DMS53 (cell line): Measurements from ENCODE around the gene ARHGAP15.

Experiments
- DNase-seq: peaks from one replicate; lab custom pipeline; 2025; lab: John Stamatoyannopoulos, UW

The ARHGAP15 gene

DNA sequence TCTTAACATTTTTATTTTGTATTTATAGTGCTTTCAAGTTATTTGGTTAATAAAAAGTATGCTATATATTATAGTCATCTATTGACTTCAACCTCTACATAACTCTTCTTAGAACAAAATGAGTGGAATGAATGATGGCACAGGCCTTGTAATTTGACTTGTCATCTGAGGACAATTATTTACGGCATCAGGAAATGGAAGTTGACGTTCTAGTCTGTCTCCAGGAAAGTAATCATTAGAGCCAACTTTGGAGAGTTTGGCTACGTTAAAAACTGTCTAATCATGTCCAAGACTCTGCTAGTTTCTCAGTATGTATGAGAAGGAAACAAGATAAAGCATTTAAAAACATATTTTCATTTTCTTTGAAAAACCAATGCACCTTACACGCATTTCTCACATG, 353.6 kb downstream of the ARHGAP15 start:
- no peak for DNase-seq

DNA sequence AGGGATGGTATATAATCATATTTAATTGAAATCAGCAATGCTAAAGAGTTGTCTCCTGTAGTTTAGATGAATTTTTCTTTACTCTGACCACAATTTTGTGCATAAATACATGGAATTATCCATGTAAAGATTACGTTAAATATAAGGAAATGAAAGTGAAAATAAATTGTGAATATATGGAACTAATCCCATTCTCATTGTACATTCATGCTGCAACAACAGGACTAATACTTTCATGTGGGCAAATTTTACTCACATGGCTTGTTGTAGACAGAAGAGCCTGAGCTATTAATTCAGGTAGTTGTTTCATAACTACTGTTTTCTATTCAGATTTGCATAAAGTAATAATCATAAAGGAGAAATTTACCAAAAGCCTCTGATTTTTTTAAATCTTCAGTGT, 357.8 kb downstream of the ARHGAP15 start:
- no peak for DNase-seq

DNA sequence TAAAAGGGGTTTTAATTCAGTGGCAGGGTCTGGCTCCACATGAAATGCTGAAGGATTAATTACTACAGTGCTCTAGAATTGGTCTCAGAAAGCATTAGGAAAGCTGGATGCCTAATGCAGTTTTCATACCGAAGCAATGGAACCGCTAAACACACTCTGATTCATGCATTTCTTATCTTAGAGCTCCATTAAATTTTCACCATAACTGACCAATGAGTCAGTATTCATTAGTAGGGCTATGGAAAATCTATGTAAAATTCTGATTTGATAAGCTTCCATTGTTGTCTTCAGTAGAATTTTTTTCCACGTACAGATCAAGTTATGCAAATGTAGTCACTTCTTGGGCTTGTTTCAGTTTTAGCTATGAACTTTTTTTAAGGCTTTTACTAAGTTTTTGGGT, 359.9 kb downstream of the ARHGAP15 start:
- DNase-seq: no peak

DNA sequence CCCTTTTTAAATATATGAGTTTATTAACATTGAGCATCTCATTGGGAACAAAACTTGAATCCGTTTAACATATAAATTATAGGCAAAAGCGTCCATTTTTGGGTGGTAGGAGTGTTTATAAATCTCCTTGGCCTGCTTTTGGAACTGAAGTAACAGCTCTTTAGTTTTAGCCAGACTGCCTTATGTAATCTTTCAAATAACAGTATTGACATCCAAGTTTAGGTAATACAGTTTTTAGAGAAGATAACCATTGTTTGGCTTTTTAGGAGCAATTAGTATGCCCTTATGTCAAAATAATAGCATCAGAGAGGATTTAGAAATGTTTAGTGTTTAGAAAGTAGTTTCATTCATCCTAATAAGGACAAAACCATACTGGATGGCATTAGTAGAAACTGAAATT, 361.9 kb downstream of the ARHGAP15 start:
- DNase-seq: no peak

GRCh38 chr2:143493339-143493738, 364.1 kb downstream of the ARHGAP15 start:
- no peak for DNase-seq

DNA sequence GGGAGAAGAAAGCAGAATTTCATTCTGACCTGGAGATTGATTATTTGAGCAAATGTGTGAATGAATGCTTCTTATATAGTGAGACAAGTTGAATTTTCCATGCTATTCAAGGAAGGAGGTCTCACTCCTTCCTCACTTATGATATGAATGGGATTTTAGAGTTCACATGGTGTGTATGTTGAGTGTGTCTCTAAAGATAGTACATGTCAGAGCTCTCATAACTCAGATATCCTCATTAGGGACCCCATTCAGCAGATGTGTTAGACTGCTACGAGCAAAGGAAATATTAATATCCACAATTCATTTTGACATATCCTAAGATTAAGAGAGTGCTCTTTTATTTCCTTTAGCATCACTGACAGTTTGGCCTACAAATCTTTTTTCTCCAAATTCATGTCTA, 368.5 kb downstream of the ARHGAP15 start:
- no peak for DNase-seq

DNA sequence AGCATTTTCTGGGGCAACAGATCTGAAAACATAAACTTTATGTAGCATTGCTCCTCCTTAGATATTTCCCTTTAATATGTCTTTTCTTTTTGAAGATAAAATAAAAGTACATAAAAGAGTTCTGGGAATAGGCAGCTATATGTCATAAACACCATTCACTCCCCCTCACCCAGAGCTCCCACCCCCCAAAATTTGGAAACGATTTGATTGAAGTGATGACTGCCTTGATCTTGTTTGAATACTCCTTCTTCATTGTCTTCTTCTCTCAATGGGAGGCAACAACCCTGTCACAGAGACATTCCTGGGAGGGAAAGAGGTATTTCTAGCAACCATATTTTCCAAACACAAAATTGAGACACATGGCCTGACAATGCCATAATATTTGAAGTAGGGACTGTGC, 369.3 kb downstream of the ARHGAP15 start:
- no peak for DNase-seq

DNA sequence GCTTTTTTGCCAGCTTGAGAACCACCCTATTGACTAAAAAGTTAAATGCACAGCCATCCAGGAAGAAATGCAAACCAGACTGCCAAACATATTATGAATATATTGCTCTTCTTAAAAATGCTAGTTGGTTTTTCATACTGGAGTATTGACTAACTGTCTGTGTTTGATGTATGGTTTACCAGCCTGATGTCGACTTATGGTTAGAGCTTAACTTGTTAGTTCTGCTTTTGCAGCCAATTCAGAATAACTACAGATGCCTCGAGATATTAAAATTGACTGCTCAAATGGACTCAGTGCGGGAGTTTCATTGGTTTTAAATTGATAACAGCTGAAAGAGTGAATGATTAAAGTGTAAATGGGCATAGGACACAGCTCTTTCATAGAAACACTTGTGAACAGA, 369.8 kb downstream of the ARHGAP15 start:
- DNase-seq: no peak

- DNase-seq: no peak
Measured at GRCh38 chr2:143501106-143501676, 372.0 kb downstream of the ARHGAP15 start.

DNA sequence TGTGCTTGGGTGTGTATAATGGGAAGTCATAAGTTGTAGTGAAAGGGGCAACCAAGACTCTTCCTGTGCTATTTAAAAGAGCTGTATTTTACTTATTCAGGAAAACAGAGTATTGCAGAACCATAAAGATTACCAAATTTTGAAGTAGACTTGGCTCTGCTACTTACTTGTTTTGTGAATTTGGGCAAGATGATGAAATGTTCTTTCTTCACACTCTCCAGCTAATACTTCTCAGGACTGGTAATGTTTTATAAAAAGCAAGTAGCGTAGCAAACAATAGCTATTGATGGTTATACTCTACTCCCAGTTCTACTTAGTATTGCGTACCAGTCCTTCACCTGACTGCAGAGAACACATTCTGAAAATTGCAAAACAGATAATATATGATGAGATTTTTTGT, 374.1 kb downstream of the ARHGAP15 start:
- no peak for DNase-seq

GRCh38 chr2:143504397-143504796, 375.2 kb downstream of the ARHGAP15 start:
- DNase-seq: no peak

DNA sequence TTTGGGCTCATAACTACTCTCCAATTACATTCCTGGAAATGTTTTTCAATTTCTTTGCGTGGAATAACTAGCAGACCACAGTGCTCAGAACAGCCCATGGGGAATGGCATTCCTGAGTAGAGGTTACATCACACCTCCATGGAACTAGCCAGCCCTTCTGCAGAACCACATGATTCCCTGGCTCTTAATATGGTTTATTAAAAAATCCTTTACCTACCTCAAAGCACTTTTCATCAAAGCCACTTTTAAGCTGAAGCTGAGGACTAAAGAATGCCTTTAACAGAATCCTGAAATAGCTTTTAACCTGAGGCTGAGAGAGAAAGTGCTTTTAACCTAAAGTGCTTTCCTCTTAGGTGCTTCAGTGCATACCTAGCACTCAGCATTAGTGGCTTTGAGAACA, 376.3 kb downstream of the ARHGAP15 start:
- DNase-seq: no peak

GRCh38 chr2:143513081-143513480, 383.9 kb downstream of the ARHGAP15 start:
- DNase-seq: peak; percentile 39

DNA sequence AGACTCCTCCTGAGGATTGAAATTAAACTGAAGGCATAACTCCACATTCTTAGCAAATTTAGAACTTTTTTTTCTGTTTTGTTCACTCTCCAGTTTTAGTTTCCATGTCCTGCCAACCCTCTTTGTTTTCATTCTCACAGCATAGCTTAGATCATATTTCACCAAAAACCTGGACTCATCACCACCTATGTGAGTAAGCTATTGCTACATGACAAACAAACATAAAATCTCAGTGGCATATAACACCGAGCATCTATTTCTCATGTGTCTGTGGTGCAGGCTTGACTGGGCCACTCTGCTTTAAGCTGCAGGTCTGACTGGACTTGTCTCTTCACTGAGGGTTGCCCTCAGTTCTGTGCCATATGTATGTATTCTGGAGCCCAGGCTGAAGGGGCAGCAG, 385.2 kb downstream of the ARHGAP15 start:
- DNase-seq: no peak

DNA sequence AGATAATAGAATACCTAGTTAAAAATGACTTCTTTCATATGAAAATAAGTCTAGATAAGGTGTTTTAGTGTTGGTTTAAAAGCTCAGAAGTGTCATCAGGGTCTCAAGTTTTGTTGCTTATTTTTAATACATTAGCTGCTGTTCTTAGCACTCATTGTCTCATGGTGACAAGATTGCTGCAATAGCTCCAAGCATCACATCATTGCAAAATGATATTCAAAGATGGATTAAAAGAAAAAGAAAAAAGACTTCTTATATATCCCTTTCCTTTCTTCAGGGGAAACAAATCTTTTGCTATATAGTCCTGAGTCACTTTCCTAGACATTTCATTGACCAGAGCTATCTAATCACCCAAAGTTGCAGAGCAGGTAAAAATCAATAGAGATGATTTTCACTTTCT, 386.1 kb downstream of the ARHGAP15 start:
- DNase-seq: no peak

GRCh38 chr2:143519521-143519920, 390.3 kb downstream of the ARHGAP15 start:
- DNase-seq: no peak

- DNase-seq: no peak
Measured at GRCh38 chr2:143521396-143521795, 392.2 kb downstream of the ARHGAP15 start.

- DNase-seq: no peak
Measured at GRCh38 chr2:143522699-143523098, 393.5 kb downstream of the ARHGAP15 start.

DNA sequence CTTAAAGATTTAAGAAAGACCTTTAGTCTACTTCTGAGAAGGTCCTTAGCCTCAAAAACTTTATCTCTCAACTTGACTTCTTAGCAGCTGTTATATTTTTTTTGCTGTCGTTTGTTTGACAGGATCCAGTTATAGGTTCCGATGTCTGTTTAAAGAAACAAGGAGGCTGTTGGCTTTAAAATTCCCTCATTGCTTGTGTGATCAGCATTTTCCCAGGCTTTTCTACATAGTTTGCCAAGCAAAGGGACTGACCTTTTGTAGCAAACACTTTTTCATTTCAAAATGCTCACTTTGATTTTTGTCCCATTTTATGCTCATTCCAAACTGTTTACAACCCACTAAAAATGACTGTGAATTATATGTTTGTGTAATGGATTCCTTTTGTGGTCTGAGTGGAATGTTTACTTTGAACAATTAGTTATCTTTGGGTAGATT, 394.9 kb downstream of the ARHGAP15 start:
- no peak for DNase-seq

DNA sequence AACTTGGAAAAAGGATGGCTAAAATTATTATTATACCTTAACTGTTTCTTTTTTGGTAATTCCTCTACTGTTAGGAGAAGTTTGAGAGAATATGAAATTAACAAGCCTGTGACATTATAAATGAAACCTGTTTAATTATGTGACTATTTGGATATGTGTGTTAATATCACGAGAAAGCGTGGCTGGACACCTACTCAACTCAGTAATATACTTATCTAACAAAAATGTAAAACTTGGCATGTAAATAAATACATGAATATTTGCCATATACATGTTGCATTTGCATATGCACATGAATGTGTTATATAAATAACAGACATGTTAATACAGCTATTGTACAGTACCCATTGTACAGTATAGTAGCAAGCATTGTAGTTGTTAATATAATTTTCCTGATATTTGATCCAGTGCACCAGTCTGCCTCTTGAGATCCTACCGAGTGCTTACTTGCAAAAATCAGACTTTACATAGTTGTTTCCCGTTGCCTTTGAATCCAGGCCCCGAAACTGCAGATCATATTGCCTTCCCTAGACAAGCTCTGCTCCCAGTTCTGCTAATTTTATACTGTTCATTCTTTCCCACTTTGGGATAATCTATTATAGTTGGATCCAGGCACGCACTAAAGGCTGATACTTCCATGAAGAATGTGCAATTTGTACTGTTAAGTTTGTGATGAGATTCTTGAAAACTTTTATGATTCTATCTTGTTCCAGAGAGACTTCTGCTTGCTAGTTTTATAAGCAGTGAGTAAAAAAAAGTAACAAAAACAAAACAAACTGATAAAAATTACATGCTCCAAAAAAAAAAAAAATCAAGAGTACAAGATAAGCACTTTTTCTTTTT, 395.6 kb downstream of the ARHGAP15 start:
- DNase-seq: no peak

DNA sequence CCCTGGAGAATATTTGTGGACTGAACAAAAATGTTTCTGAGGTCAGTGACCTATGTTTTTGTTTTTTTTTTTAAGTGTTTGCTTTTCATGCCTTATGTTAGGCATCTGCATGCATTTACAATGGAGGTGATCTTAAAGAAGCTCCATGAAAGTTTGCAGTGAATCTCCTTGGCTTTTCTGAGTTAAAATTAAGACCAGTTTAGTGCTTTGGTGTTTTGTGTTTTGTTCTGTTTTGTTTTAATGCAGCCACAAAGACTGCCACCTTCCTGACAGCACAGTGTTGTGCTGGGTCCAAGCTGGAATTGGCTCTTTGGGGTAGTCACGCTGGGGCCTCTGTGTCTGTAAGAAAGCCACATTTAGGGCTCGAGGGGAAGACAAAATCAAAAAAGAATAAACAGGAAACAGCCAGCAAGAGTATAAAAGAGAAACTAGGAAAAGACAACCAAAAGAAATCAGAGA, 396.2 kb downstream of the ARHGAP15 start:
- DNase-seq: no peak

DNA sequence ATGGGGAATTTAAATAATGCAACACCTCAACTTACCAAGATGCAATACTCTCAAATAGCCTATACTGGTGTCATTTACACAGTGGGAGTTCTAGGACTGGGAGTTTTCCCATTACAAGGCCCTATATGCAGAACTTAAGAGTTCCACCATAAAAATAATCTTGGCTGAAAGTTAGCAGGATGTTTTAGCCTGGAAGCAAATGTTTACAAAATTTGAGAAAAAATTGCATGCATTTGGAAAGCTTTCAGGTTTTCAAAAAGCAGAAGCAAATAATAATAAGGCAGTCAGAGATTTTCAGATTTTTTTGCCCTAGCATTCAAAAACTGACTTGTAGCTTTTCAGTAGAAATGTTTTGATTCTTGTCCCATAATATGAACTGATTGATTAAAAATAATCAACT, 397.3 kb downstream of the ARHGAP15 start:
- DNase-seq: no peak

- no peak for DNase-seq
Measured at GRCh38 chr2:143528021-143528420, 398.8 kb downstream of the ARHGAP15 start.
